H1 (cell line): ENCODE results near the gene CHRNA3. TPM values are rescaled to one million over a fixed set of nuclear protein-coding genes. Genes with fewer than 3 reads are reported as not detected.

ENCODE experiments used
- ASH2L ChIP-seq: fragments of 200-600, 300-600 bp; sonication (generic); IDR thresholded peaks from one replicate; pipeline ENCODE4 v1.7.1; 2017; ENCODE audit warnings: low read length
- CBX5 ChIP-seq: fragments of 300-800, 300-1000 bp; sonication (generic); IDR thresholded peaks from 2 replicates; pipeline ENCODE4 v1.7.1; 2016; ENCODE audit warnings: antibody characterized with exemption, low read length, low read depth
- CHD2 ChIP-seq: IDR thresholded peaks from 2 replicates; pipeline ENCODE4 v1.6.1; 2012; ENCODE audit warnings: low read length, improper control_type of control experiment
- CHD7 ChIP-seq: fragments of 300-600 bp; sonication (generic); IDR thresholded peaks from 2 replicates; pipeline ENCODE4 v1.7.1; 2012; ENCODE audit warnings: low read length, moderate library complexity, mild to moderate bottlenecking, inconsistent platforms; ENCODE audit not compliant: insufficient replicate concordance
- FOSL1 ChIP-seq: IDR thresholded peaks from 2 replicates; pipeline ENCODE4 v1.6.1; 2011; ENCODE audit warnings: mild to moderate bottlenecking, low read depth, low read length, moderate library complexity; ENCODE audit not compliant: insufficient read depth
- RXRA ChIP-seq: IDR thresholded peaks from 2 replicates; pipeline ENCODE4 v1.6.1; 2011; ENCODE audit warnings: low read depth, mild to moderate bottlenecking, low read length, moderate library complexity; ENCODE audit not compliant: insufficient read depth
- SP2 ChIP-seq: IDR thresholded peaks from 2 replicates; pipeline ENCODE4 v1.6.1; 2012; ENCODE audit warnings: mild to moderate bottlenecking, low read length, inconsistent platforms
- polyA plus RNA-seq, 7 experiments: library from polyadenylated mRNA; depleted of rRNA in 3 of 7; stranded (reverse) in 5 of 7; unstranded in 2 of 7; fragments of >200 nt in 5 of 7; fragments of 200-250 nt in 2 of 7; gene quantifications; 1 replicate in 5 of 7; 2 replicates in 1 of 7; 4 replicates in 1 of 7; pipeline versions ENCODE4 v1.2.1 to v1.2.3, GENCODE V29; 2011 to 2013; ENCODE audit warnings: missing spikeins in 2 of 7, mixed read lengths in 2 of 7
- total RNA-seq: library from RNA; stranded (reverse); fragmentation: NEBNext Ultra II Directional; extraction: Animal tissue kit (Norgen Biotek cat#: 25700); gene quantifications from 2 replicates; pipeline ENCODE4 v1.2.1, GENCODE V29; 2021

Gene CHRNA3
- total and polyA plus RNA-seq, 2 of the 8 experiments (the other 6 are each of a cell fraction or from before 2014, with no cell fraction given): 2.1 to 4.7 TPM

GRCh38 chr15:78565951-78566774 is 54.6 kb downstream of the CHRNA3 start (continued):
- TF ChIP-seq CHD7: no peak
- TF ChIP-seq RXRA: no peak
- TF ChIP-seq FOSL1: no peak
- no peak for TF ChIP-seq CHD2
- TF ChIP-seq ASH2L: peak; percentile 64
- TF ChIP-seq CBX5: no peak
- TF ChIP-seq SP2: no peak
